Ishikawa (cell line): ENCODE measurements around the gene SPPL2A.

Experiments
- CEBPB ChIP-seq: IDR thresholded peaks from 2 replicates; pipeline ENCODE4 v1.6.1; 2012
- CREB1 ChIP-seq: IDR thresholded peaks from 2 replicates; pipeline ENCODE4 v1.6.1; 2012; ENCODE audit warnings: low read depth
- EGR1 ChIP-seq: IDR thresholded peaks from 2 replicates; pipeline ENCODE4 v1.6.1; 2012
- EP300 ChIP-seq: IDR thresholded peaks from 2 replicates; pipeline ENCODE4 v1.6.1; 2012; ENCODE audit warnings: borderline replicate concordance
- FOXM1 ChIP-seq: IDR thresholded peaks from 2 replicates; pipeline ENCODE4 v1.6.1; 2012; ENCODE audit warnings: low read depth, borderline replicate concordance
- NFIC ChIP-seq: IDR thresholded peaks from 2 replicates; pipeline ENCODE4 v1.6.1; 2012
- RAD21 ChIP-seq: IDR thresholded peaks from 2 replicates; pipeline ENCODE4 v1.6.1; 2012; ENCODE audit warnings: low read depth
- TAF1 ChIP-seq: IDR thresholded peaks from 2 replicates; pipeline ENCODE4 v1.6.1; 2012; ENCODE audit warnings: low read depth, mild to moderate bottlenecking
- TCF12 ChIP-seq: IDR thresholded peaks from 2 replicates; pipeline ENCODE4 v1.6.1; 2012; ENCODE audit warnings: low read depth
- TEAD4 ChIP-seq: IDR thresholded peaks from 2 replicates; pipeline ENCODE4 v1.6.1; 2012
- YY1 ChIP-seq: IDR thresholded peaks from 2 replicates; pipeline ENCODE4 v1.6.1; 2012; ENCODE audit warnings: low read depth
- ZBTB7A ChIP-seq: IDR thresholded peaks from 2 replicates; pipeline ENCODE4 v1.6.1; 2012; ENCODE audit warnings: low read depth
- TF ChIP-seq, protein P1 (sequence below): IDR thresholded peaks from 2 replicates; pipeline ENCODE4 v1.6.1; 2012
- TF ChIP-seq, protein P2 (sequence below): IDR thresholded peaks from 2 replicates; pipeline ENCODE4 v1.6.1; 2012
- TF ChIP-seq, protein P3 (sequence below): IDR thresholded peaks from 2 replicates; pipeline ENCODE4 v1.6.1; 2012; ENCODE audit warnings: low read depth, mild to moderate bottlenecking

SPPL2A gene

DNA sequence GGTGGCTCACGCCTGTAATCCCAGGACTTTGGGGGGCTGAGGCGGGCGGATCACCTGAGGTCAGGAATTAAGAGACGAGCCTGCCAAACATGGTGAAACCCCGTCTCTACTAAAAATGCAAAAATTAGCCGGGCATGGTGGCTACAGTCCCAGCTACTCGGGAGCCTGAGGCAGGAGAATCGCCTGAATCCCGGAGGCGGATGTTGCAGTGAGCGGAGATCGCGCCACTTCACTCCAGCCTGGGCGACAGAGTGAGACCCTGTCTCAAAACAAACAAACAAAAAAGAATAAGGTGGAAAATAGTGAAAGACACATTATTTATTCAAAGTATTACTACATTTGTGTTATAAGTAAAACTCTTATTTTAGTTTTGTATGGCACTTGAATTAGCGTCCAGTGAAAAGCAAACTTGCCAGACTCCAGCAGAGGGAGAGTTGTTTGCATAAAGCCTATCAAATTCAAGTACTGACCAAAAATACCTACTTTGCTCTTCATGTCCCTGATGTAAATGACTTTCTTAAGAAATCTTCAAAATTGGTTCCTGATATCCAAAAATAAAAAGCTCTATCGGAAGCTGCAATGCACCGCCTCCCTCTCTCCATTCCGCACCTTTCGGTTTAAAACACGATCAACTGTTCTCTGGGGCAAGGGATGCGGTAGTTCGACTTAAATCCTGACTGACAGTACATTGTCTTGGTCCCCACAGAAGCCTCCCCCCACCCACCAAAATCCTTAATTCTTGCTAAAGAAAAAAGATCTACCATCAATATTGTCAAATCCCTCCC lies 80.1 kb downstream of the SPPL2A start:
- TF ChIP-seq TCF12 (no peak), EGR1 (no peak), NFIC (no peak), YY1 (no peak), EP300 (no peak), CEBPB (no peak), TAF1 (no peak), FOXM1 (no peak), ZBTB7A (no peak), RAD21 (no peak), CREB1 (no peak), TEAD4 (no peak)
- TF ChIP-seq, protein P1, sequence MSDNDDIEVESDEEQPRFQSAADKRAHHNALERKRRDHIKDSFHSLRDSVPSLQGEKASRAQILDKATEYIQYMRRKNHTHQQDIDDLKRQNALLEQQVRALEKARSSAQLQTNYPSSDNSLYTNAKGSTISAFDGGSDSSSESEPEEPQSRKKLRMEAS = no peak
- TF ChIP-seq, protein P2, sequence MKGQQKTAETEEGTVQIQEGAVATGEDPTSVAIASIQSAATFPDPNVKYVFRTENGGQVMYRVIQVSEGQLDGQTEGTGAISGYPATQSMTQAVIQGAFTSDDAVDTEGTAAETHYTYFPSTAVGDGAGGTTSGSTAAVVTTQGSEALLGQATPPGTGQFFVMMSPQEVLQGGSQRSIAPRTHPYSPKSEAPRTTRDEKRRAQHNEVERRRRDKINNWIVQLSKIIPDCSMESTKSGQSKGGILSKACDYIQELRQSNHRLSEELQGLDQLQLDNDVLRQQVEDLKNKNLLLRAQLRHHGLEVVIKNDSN = no peak
- TF ChIP-seq, protein P3, sequence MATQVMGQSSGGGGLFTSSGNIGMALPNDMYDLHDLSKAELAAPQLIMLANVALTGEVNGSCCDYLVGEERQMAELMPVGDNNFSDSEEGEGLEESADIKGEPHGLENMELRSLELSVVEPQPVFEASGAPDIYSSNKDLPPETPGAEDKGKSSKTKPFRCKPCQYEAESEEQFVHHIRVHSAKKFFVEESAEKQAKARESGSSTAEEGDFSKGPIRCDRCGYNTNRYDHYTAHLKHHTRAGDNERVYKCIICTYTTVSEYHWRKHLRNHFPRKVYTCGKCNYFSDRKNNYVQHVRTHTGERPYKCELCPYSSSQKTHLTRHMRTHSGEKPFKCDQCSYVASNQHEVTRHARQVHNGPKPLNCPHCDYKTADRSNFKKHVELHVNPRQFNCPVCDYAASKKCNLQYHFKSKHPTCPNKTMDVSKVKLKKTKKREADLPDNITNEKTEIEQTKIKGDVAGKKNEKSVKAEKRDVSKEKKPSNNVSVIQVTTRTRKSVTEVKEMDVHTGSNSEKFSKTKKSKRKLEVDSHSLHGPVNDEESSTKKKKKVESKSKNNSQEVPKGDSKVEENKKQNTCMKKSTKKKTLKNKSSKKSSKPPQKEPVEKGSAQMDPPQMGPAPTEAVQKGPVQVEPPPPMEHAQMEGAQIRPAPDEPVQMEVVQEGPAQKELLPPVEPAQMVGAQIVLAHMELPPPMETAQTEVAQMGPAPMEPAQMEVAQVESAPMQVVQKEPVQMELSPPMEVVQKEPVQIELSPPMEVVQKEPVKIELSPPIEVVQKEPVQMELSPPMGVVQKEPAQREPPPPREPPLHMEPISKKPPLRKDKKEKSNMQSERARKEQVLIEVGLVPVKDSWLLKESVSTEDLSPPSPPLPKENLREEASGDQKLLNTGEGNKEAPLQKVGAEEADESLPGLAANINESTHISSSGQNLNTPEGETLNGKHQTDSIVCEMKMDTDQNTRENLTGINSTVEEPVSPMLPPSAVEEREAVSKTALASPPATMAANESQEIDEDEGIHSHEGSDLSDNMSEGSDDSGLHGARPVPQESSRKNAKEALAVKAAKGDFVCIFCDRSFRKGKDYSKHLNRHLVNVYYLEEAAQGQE = no peak

DNA sequence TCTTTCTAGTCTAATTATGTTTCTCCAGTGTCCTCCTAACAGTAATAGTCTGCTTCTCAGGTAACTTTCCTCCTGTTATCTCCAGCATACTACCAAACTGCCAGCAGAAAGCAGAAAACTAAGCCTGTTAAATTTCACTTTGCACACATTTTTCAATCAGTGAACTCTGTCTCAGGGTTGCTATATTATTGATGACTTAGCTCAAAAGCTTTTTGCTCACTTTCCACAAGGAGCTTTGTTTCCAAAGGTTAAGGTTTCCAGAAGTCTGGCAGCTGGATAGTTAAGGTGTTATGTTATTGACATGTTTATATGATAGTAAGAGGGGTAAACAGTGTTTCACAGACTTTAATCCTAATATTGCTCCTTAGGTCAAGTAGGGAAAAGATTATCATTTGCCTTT lies 84.0 kb downstream of the SPPL2A start:
- TF ChIP-seq RAD21 = no peak
- no peak for TF ChIP-seq EGR1
- TF ChIP-seq, protein P3 = no peak
- no peak for TF ChIP-seq CEBPB
- no peak for TF ChIP-seq TEAD4
- no peak for TF ChIP-seq TCF12

DNA sequence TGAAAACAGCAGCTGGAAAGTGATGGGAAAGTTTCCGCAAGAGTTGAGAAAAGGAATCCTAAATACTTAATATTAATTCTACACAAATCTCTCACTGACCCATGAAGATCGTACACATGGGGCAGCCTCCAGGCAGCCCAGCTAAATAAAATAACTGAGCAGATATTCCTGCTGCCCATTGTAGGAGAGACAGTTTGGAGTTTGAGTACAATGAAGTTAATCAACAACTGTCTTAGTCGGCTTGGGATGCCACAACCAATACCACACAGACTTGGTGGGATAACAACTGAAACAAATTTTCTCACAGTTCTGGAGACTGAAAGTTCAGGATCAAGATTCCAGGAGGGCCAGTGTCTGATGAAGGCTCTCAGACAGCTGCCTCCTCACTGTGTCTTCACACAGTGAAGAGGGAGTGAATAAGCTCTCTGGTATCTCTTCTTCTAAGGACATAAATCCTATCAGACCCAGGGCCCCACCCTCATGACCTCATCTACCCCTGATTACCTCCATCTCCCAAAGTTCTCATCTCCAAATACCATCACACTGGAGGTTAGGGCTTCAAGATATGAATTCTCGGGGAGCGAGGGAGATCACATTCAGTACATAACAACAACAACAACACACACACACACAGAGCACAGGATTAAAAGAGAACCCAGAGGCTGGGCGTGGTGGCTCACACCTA lies 88.6 kb downstream of the SPPL2A start:
- TF ChIP-seq NFIC (no peak), TEAD4 (no peak), TAF1 (no peak), TCF12 (no peak), CREB1 (no peak), ZBTB7A (no peak), YY1 (no peak)
- TF ChIP-seq, protein P3 = no peak
- TF ChIP-seq, protein P2 = no peak

DNA sequence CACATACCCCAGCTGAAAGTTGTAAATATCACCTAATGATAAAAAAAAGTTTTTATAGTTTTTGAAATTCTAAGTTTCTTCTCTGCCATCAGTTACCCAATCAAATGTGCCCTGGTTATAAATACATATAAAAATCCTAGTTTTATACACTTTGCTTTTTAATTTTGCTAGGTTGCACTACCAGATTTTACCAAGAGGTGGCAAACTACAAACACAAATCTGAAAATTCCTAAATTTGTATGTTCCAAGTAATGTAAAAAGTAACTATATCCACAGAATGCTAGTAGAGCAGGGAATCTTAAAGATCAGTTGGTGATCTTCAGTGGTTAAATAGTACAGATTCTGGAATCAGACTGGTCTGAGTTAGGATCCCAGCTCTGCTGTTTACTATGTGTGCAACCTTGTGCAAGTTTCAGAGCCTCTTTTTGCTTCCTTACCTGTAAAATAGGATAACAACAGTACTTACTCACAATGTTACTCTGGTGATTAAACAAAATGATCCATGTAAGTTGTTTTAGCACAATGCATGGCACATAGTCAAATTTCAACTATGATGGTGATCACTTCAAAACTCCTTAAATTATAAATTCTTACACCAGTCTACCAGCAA lies 89.9 kb downstream of the SPPL2A start:
- peak; percentile 67 for TF ChIP-seq RAD21
- TF ChIP-seq YY1 = no peak

DNA sequence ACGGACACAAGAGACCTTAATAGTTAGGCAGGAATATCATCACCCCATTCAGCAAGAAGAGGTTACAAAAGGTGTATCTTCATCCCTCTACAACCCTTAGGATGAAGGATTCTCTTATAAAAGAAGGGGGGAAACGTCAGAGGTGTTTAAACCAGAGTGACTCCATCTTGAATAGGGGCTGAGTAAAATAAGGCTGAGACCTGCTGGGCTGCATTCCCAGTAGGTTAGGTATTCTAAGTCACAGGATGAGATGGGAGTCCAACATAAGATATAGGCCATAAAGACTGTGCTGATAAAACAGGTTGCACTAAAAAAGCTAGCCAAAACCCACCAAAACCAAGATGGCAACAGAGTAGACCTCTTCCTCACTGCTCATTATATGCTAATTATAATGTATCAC lies 95.4 kb downstream of the SPPL2A start:
- TF ChIP-seq FOXM1 = no peak
